Esophagus (tissue), 2 donors: Measurements from ENCODE around the gene PML. TPM values are rescaled to one million over a fixed set of nuclear protein-coding genes. Genes with fewer than 3 reads are reported as not detected.

Experiments
- H3K27ac ChIP-seq, 2 donors: one replicate each; pipeline ENCODE4 v1.5.1; 2013; ENCODE audit warnings: low read depth in 2 of 2, mild to moderate bottlenecking in 2 of 2, inconsistent platforms in 1 of 2, low read length in 1 of 2, moderate library complexity in 1 of 2
- H3K27me3 ChIP-seq, 2 donors: one replicate each; pipeline ENCODE4 v1.6.1; 2013; ENCODE audit warnings: low read length in 2 of 2, control low read depth in 1 of 2, mild to moderate bottlenecking in 1 of 2; ENCODE audit not compliant: insufficient read depth in 2 of 2, control insufficient read depth in 1 of 2
- H3K36me3 ChIP-seq, 2 donors: one replicate each; pipeline ENCODE4 v1.6.1; 2013; ENCODE audit warnings: low read length in 1 of 2; ENCODE audit not compliant: control insufficient read depth in 2 of 2, insufficient read depth in 2 of 2
- H3K4me1 ChIP-seq, 2 donors: one replicate each; pipeline ENCODE4 v1.6.1; 2013; ENCODE audit warnings: low read length in 1 of 2; ENCODE audit not compliant: control insufficient read depth in 2 of 2, insufficient read depth in 2 of 2
- H3K4me3 ChIP-seq, 2 donors: one replicate each; pipeline ENCODE4 v1.5.1; 2013; ENCODE audit warnings: low read length in 2 of 2, mild to moderate bottlenecking in 2 of 2, low read depth in 1 of 2, moderate library complexity in 1 of 2
- H3K9me3 ChIP-seq, 2 donors: one replicate each; pipeline ENCODE4 v1.6.1; 2013; ENCODE audit warnings: mild to moderate bottlenecking in 2 of 2, low read depth in 1 of 2, low read length in 1 of 2, moderate library complexity in 1 of 2; ENCODE audit not compliant: control insufficient read depth in 2 of 2, insufficient read depth in 1 of 2
- whole genome bisulfite sequencing, 2 donors: extraction: QIAGEN DNeasy Blood & Tissue Kit; methylation state at CpG; one replicate each; pipeline ENCODE4 v1.1.7; 2013; 5-methylcytosine and 5-hydroxymethylcytosine counted together
- polyA plus RNA-seq, 2 donors: library from polyadenylated mRNA; stranded (reverse); fragments of 200-250 nt; gene quantifications; one replicate each; pipeline ENCODE4 v1.2.3, GENCODE V29; 2013
- donor health status: healthy with polysubstance abuse.
- donor health status: Bipolar disorder and iron deficiency.

The PML gene
- polyA plus RNA-seq, 2 donors = 16.9 to 18.8 TPM

DNA sequence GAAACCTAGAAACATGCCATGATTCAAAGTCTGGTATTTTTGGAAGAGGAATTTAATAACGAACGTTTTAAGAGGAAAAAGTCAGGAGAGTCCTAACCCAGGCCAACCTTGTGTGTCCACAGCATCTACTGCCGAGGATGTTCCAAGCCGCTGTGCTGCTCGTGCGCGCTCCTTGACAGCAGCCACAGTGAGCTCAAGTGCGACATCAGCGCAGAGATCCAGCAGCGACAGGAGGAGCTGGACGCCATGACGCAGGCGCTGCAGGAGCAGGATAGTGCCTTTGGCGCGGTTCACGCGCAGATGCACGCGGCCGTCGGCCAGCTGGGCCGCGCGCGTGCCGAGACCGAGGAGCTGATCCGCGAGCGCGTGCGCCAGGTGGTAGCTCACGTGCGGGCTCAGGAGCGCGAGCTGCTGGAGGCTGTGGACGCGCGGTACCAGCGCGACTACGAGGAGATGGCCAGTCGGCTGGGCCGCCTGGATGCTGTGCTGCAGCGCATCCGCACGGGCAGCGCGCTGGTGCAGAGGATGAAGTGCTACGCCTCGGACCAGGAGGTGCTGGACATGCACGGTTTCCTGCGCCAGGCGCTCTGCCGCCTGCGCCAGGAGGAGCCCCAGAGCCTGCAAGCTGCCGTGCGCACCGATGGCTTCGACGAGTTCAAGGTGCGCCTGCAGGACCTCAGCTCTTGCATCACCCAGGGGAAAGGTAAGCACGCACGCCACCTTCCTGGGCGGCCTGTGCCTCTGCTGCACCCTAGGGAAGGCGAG is 28.4 kb downstream of the PML start:
- no peak overlapping the region for H3K27ac ChIP-seq
- H3K27me3 ChIP-seq = no peaks in the 10 kb centered on the region
- H3K36me3 ChIP-seq = peaks cover 8 to 28% of the 10 kb centered on the region in 2 donors
- no peaks in the 10 kb centered on the region for H3K9me3 ChIP-seq
- H3K4me1 ChIP-seq = peaks cover 6 to 7% of the 10 kb centered on the region in 2 donors
- WGBS, 2 donors = 95% methylated on average over 66 of the region's 66 CpGs
- no peak overlapping the region for H3K4me3 ChIP-seq

DNA sequence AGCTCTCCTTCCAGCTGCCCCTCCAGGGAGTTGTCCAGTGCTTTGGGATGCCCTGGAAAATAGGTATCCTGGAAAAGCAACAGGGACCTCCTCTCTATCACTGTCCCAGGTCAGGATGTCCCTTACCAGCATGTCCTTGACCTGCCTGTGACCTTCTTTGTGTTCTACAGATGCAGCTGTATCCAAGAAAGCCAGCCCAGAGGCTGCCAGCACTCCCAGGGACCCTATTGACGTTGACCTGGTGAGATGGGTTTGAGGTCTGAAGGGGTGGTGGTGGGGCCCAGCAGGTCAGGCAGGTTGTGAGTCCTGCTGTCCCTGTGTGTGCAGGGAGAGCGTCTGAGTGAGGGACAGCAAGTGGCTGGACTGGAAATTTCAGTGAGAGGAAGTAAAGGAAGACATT is 30.2 kb downstream of the PML start:
- no peak overlapping the region for H3K27ac ChIP-seq
- 49 to 50% methylated on average over 2 of the region's 2 CpGs for WGBS, 2 donors
- H3K36me3 ChIP-seq = peaks cover 8 to 26% of the 10 kb centered on the region in 2 donors
- H3K9me3 ChIP-seq = no peaks in the 10 kb centered on the region
- H3K27me3 ChIP-seq = no peaks in the 10 kb centered on the region
- H3K4me1 ChIP-seq = peaks cover 6 to 7% of the 10 kb centered on the region in 2 donors
- no peak overlapping the region for H3K4me3 ChIP-seq

DNA sequence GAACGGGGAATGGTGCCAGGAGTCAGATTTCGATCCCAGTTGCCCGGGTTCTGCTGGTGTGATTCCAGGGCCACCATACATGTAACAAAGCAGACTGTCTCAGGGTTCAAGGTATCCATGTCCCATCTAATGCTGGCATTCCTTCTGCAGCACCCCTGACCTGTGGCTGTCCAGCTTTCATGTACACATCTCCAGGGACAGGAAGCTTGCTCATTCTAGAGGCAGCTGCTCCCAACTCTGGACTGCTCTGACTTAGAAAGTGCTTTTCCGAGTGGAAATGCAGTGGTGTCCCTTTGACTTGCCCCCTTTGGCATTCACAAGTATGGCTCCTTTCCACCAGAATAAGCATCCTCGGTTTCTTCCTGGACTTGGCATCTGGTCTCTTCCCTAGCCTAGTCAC is 30.9 kb downstream of the PML start:
- Histone ChIP-seq H3K4me3 (no peak overlapping the region), H3K9me3 (no peaks in the 10 kb centered on the region), H3K27me3 (no peaks in the 10 kb centered on the region), H3K27ac (no peak overlapping the region), H3K36me3 (peaks cover 8 to 26% of the 10 kb centered on the region in 2 donors), H3K4me1 (peaks cover 6 to 7% of the 10 kb centered on the region in 2 donors)
- WGBS, 2 donors = 65 to 78% methylated on average over 5 of the region's 5 CpGs

DNA sequence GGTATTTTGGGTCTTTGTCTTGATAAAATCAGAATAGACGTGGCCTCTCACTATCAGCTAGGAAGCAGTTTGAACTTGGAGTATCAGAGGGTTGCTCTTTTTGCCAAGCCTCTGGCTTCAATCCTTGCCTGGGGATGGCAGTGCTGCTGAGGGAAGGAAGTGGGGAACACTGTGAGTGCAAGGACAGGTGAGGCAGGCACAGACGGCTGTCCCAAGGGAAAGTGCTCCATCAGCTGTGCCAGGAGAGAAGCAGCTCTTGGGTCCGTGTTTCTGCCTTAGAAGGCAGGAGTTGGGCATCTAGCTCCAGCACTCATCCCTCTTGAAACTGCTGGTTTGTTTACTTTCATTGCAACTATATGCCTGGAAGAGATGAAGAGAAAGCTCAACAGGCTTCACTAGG is 33.2 kb downstream of the PML start:
- Histone ChIP-seq H3K36me3 (peaks cover 8 to 26% of the 10 kb centered on the region in 2 donors), H3K27me3 (no peaks in the 10 kb centered on the region), H3K27ac (no peak overlapping the region), H3K9me3 (no peaks in the 10 kb centered on the region), H3K4me3 (no peak overlapping the region), H3K4me1 (peaks cover 6 to 7% of the 10 kb centered on the region in 2 donors)
- 59 to 66% methylated on average over 3 of the region's 3 CpGs for WGBS, 2 donors

DNA sequence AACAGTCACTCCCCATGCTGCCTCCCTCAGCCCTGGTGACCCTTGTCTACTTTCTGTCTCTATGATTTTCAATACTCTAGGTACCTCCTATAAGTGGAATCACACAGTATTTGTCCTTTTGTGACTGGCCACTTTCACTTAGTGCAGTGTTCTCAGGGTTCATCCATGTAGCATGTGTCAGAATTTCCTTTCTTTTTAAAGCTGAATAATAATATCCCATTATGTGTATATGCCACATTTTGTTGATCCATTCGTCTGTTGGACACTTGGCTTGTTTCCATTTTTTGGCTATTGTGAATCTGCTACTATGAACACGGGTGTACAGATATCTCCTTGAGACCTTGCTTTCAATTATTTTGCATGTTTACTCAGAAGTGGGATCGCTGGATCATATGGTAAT is 34.1 kb downstream of the PML start:
- no peaks in the 10 kb centered on the region for H3K9me3 ChIP-seq
- 44 to 56% methylated on average over 3 of the region's 3 CpGs for WGBS, 2 donors
- H3K27ac ChIP-seq = no peak overlapping the region
- peaks cover 8 to 26% of the 10 kb centered on the region in 2 donors for H3K36me3 ChIP-seq
- H3K4me3 ChIP-seq = no peak overlapping the region
- no peaks in the 10 kb centered on the region for H3K27me3 ChIP-seq
- peaks cover 0 to 7% of the 10 kb centered on the region in 2 donors for H3K4me1 ChIP-seq

DNA sequence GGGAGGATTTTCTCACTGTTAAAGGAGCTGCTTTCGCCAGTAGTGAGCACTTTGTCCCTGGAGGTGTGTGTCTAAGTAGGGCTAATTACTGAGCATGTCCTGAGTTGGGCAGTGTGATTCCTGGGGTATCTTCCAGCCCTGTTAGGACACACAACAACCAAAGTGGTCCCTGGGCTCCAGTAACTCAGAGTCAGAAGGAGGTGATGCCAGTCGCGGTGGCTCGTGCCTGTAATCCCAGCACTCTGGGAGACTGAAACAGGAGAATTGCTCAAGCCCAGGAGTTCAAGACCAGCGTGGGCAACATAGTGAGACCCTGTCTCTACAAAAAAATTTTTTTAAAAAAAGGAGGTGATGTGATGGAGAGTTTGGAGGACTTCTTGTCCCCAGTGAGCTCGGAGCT is 37.5 kb downstream of the PML start:
- no peak overlapping the region for H3K27ac ChIP-seq
- H3K4me1 ChIP-seq = no peaks in the 10 kb centered on the region
- H3K4me3 ChIP-seq = no peak overlapping the region
- WGBS, 2 donors = 92 to 95% methylated on average over 6 of the region's 6 CpGs
- H3K27me3 ChIP-seq = no peaks in the 10 kb centered on the region
- peaks cover 18 to 36% of the 10 kb centered on the region in 2 donors for H3K36me3 ChIP-seq
- no peaks in the 10 kb centered on the region for H3K9me3 ChIP-seq

DNA sequence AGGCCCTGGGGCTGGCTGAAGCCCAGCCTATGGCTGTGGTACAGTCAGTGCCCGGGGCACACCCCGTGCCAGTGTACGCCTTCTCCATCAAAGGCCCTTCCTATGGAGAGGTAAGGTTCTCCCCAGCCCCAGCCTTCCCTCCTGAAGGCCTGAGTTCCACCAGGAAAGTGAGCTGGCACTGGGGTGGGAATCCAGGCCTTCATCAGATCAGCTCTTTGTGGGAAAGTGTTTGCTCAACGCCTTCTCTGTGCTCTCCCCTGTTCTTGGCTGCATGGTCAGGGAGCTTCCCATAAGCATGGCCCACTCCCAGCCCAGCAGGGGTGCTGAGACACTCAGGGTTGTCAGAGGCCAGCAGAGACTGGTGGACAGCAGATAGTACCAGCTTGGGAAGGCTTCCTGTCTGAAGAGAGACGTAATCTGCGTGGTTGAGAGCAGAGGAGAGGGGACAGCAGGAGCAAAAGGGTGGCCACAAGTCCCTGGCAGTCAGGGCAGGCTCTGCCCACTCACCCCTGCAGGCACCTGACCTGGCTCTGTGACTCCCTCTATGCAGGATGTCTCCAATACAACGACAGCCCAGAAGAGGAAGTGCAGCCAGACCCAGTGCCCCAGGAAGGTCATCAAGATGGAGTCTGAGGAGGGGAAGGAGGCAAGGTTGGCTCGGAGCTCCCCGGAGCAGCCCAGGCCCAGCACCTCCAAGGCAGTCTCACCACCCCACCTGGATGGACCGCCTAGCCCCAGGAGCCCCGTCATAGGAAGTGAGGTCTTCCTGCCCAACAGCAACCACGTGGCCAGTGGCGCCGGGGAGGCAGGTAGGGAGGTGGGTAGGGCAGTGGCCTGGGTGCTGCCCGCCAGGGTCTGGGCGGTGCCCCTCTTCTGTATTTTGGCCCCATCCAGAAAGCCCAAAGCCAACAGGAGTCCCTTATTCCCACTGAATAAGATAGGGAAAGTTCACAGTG is 38.4 kb downstream of the PML start:
- Histone ChIP-seq H3K27ac (no peak overlapping the region), H3K9me3 (no peaks in the 10 kb centered on the region), H3K4me3 (no peak overlapping the region), H3K27me3 (no peaks in the 10 kb centered on the region), H3K36me3 (peaks cover 20 to 41% of the 10 kb centered on the region in 2 donors), H3K4me1 (no peaks in the 10 kb centered on the region)
- 83 to 88% methylated on average over 16 of the region's 16 CpGs for WGBS, 2 donors

DNA sequence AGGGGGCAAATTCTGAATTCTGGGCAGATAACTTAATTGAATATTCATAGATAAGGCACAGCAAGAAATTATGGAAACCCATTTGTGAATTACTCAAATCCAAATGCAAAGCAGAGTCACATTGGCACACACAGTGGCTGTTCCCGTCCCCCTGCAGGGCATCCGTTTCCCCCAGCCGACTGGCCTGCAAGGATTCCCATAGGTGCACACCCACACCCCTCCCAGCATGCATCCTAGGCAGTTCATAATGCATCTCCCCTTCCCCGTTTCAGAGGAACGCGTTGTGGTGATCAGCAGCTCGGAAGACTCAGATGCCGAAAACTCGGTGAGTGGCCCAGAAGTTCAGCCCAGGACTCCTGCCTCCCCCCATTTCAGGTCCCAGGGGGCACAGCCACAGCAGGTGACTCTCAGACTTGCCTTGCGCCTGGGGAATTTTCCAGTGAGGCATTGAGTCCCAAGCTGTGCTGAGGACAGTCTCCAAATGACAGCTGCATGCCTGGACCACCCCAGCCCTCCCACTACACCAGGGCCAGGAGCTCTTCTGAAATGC is 39.8 kb downstream of the PML start:
- H3K4me1 ChIP-seq = peaks cover 0 to 2% of the 10 kb centered on the region in 2 donors
- peaks cover 20 to 41% of the 10 kb centered on the region in 2 donors for H3K36me3 ChIP-seq
- 85 to 88% methylated on average over 10 of the region's 10 CpGs for WGBS, 2 donors
- no peak overlapping the region for H3K4me3 ChIP-seq
- H3K27ac ChIP-seq = no peak overlapping the region
- H3K9me3 ChIP-seq = no peaks in the 10 kb centered on the region
- H3K27me3 ChIP-seq = no peaks in the 10 kb centered on the region

DNA sequence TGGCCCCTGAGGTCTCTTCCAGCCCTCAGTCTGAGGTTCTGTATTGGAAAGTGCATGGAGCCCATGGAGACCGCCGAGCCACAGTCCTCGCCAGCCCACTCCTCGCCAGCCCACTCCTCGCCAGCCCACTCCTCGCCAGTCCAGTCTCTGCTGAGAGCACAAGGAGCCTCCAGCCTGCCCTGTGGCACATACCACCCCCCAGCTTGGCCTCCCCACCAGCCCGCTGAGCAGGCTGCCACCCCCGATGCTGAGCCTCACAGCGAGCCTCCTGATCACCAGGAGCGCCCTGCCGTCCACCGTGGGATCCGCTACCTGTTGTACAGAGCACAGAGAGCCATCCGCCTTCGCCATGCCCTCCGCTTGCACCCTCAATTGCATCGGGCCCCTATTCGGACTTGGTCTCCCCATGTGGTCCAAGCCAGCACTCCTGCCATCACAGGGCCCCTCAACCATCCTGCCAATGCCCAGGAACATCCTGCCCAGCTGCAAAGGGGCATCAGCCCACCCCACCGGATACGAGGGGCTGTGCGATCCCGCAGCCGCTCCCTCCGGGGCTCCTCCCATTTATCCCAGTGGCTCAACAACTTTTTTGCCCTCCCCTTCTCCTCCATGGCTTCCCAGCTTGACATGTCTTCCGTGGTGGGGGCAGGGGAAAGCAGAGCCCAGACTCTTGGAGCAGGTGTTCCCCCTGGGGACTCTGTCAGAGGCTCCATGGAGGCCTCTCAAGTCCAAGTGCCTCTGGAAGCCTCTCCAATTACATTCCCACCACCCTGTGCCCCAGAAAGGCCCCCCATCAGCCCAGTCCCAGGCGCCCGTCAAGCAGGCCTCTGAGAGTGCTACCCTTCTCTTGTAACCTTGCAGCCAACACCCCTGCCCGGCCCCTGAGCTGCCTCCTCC is 40.9 kb downstream of the PML start:
- 91 to 94% methylated on average over 28 of the region's 28 CpGs for WGBS, 2 donors
- no peaks in the 10 kb centered on the region for H3K9me3 ChIP-seq
- H3K4me1 ChIP-seq = peaks cover 0 to 2% of the 10 kb centered on the region in 2 donors
- peaks cover 20 to 41% of the 10 kb centered on the region in 2 donors for H3K36me3 ChIP-seq
- H3K27me3 ChIP-seq = no peaks in the 10 kb centered on the region
- H3K4me3 ChIP-seq = no peak overlapping the region
- H3K27ac ChIP-seq = no peak overlapping the region
